Effector memory CD4-positive, alpha-beta T cell (primary cell): ENCODE data around the gene EXOC3L2.

Experiments used
- DNase-seq, 3 donors: peaks; one replicate each; pipeline ENCODE4 v3.0.0-alpha.2; 2020
- H3K27ac ChIP-seq: 2 replicates; pipeline ENCODE4 v1.7.0; 2013; ENCODE audit warnings: mild to moderate bottlenecking, low read length, moderate library complexity; ENCODE audit not compliant: insufficient read depth, poor library complexity, severe bottlenecking
- H3K27me3 ChIP-seq: replicated peaks from 2 replicates; pipeline ENCODE4 v1.7.0; 2013; ENCODE audit warnings: mild to moderate bottlenecking, low read length; ENCODE audit not compliant: insufficient read depth, control insufficient read depth, poor library complexity, severe bottlenecking
- H3K36me3 ChIP-seq: 2 replicates; pipeline ENCODE4 v1.7.0; 2013; ENCODE audit warnings: mild to moderate bottlenecking, low read length, moderate library complexity; ENCODE audit not compliant: control insufficient read depth, insufficient read depth
- H3K4me1 ChIP-seq: 2 replicates; pipeline ENCODE4 v1.7.0; 2013; ENCODE audit warnings: low read length, mild to moderate bottlenecking; ENCODE audit not compliant: control insufficient read depth, insufficient read depth, poor library complexity, severe bottlenecking
- H3K4me3 ChIP-seq: 2 replicates; pipeline ENCODE4 v1.7.0; 2013; ENCODE audit warnings: low read length, low read depth, mild to moderate bottlenecking; ENCODE audit not compliant: insufficient read depth, poor library complexity, severe bottlenecking
- H3K9me3 ChIP-seq: 2 replicates; pipeline ENCODE4 v1.7.0; 2013; ENCODE audit warnings: mild to moderate bottlenecking, low read length, moderate library complexity; ENCODE audit not compliant: control insufficient read depth

EXOC3L2 gene

GRCh38 chr19:45163156-45163555 lies 82.1 kb downstream of the EXOC3L2 start:
- no peak for DNase-seq
- H3K4me1 ChIP-seq, result peaks cover 21% of the 10 kb centered on the region
- H3K9me3 ChIP-seq, result no peaks in the 10 kb centered on the region
- H3K27ac ChIP-seq, result no peak overlapping the region
- H3K4me3 ChIP-seq, result no peak overlapping the region
- H3K27me3 ChIP-seq, result no peaks in the 10 kb centered on the region
- H3K36me3 ChIP-seq, result no peaks in the 10 kb centered on the region

DNA sequence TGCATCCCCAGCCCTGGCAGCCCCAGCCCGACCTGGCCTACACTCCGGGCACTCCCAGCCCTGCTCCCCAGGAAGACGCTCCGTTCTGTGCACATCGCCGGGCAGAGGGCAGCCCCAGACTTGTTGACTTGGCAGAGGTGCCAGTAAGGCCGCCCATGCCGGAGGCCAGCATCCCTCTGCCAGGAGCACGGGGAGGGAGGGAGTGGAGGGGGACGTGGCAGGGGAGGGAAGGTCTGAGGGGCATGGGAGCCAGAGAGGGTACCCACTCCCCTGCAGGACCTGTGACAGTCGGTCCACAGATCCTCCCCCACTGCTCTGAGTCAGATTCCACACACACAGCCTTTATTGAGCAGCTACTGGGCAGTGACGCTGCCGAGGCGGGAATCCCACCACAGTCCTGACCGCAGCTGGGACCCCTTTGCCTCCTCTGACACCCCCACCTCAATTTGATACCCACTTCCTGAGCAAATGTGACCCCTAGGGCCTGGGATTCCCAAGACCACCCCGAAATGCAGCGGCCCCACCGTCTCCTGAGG lies 82.5 kb downstream of the EXOC3L2 start:
- Histone ChIP-seq H3K9me3 (no peaks in the 10 kb centered on the region), H3K27me3 (no peaks in the 10 kb centered on the region), H3K4me3 (no peak overlapping the region), H3K27ac (no peak overlapping the region), H3K36me3 (no peaks in the 10 kb centered on the region), H3K4me1 (peaks cover 21% of the 10 kb centered on the region)
- DNase-seq, result no peak
